H9 (cell line): ENCODE results near the gene GALNT9. TPM values are rescaled to one million over a fixed set of nuclear protein-coding genes. Genes with fewer than 3 reads are reported as not detected.

Source experiments
- DNase-seq: peaks from one replicate; pipeline ENCODE4 v3.0.0-alpha.2; 2017
- H2AFZ ChIP-seq: one replicate; pipeline ENCODE4 v1.6.1; 2013; ENCODE audit warnings: mild to moderate bottlenecking, low read length, control low read depth, moderate library complexity
- H2AK5ac ChIP-seq: 2 replicates; pipeline ENCODE4 v1.6.1; 2013; ENCODE audit warnings: low read length, control low read depth, mixed read lengths; ENCODE audit not compliant: insufficient read length
- H2BK120ac ChIP-seq: one replicate; pipeline ENCODE4 v1.6.1; 2013; ENCODE audit warnings: low read depth, mild to moderate bottlenecking, low read length, control low read depth, inconsistent platforms; ENCODE audit not compliant: poor library complexity, severe bottlenecking
- H2BK12ac ChIP-seq: 2 replicates; pipeline ENCODE4 v1.6.1; 2013; ENCODE audit warnings: low read length, control low read depth, mixed read lengths, low read depth; ENCODE audit not compliant: insufficient read length
- H2BK15ac ChIP-seq: 2 replicates; pipeline ENCODE4 v1.6.1; 2013; ENCODE audit warnings: low read depth, low read length, control low read depth
- H2BK20ac ChIP-seq: one replicate; pipeline ENCODE4 v1.6.1; 2013; ENCODE audit warnings: low read depth, mild to moderate bottlenecking, low read length, control low read depth, inconsistent platforms; ENCODE audit not compliant: poor library complexity, severe bottlenecking
- H2BK5ac ChIP-seq: 2 replicates; pipeline ENCODE4 v1.6.1; 2013; ENCODE audit warnings: low read length, control low read depth, mixed read lengths; ENCODE audit not compliant: insufficient read length
- H3K14ac ChIP-seq: 2 replicates; pipeline ENCODE4 v1.6.1; 2013; ENCODE audit warnings: low read length, control low read depth; ENCODE audit not compliant: insufficient read depth
- H3K18ac ChIP-seq: 2 replicates; pipeline ENCODE4 v1.6.1; 2013; ENCODE audit warnings: low read depth, mild to moderate bottlenecking, mixed read lengths, low read length, control low read depth; ENCODE audit not compliant: insufficient read length
- H3K23ac ChIP-seq: 2 replicates; pipeline ENCODE4 v1.6.1; 2013; ENCODE audit warnings: low read length, control low read depth, mixed read lengths, low read depth; ENCODE audit not compliant: insufficient read length
- H3K23me2 ChIP-seq: 2 replicates; pipeline ENCODE4 v1.6.1; 2013; ENCODE audit warnings: low read depth, mild to moderate bottlenecking, mixed read lengths, low read length, control low read depth; ENCODE audit not compliant: insufficient read length, poor library complexity, severe bottlenecking
- H3K27ac ChIP-seq: 2 replicates; pipeline ENCODE4 v1.5.1; 2013; ENCODE audit warnings: low read length, control low read depth, mixed read lengths, low read depth; ENCODE audit not compliant: insufficient read length
- H3K27me3 ChIP-seq: 2 replicates; pipeline ENCODE4 v1.6.1; 2013; ENCODE audit warnings: low read length, control low read depth, inconsistent platforms; ENCODE audit not compliant: insufficient read depth
- H3K4ac ChIP-seq: 2 replicates; pipeline ENCODE4 v1.6.1; 2013; ENCODE audit warnings: low read depth, mild to moderate bottlenecking, control low read depth, inconsistent platforms, low read length, moderate library complexity
- H3K4me1 ChIP-seq: 2 replicates; pipeline ENCODE4 v1.6.1; 2013; ENCODE audit warnings: low read length, control low read depth, inconsistent platforms; ENCODE audit not compliant: insufficient read depth
- H3K4me2 ChIP-seq: 2 replicates; pipeline ENCODE4 v1.6.1; 2013; ENCODE audit warnings: low read length, control low read depth, mixed read lengths; ENCODE audit not compliant: insufficient read length, insufficient read depth
- H3K56ac ChIP-seq: 2 replicates; pipeline ENCODE4 v1.6.1; 2013; ENCODE audit warnings: low read depth, mild to moderate bottlenecking, mixed read lengths, low read length, control low read depth; ENCODE audit not compliant: insufficient read length
- H3K79me1 ChIP-seq: 2 replicates; pipeline ENCODE4 v1.6.1; 2013; ENCODE audit warnings: low read depth, mild to moderate bottlenecking, moderate library complexity, low read length, control low read depth, inconsistent platforms; ENCODE audit not compliant: insufficient read depth, poor library complexity, severe bottlenecking
- H3K79me2 ChIP-seq: 2 replicates; pipeline ENCODE4 v1.6.1; 2013; ENCODE audit warnings: low read length, control low read depth, inconsistent platforms; ENCODE audit not compliant: insufficient read depth
- H3K9ac ChIP-seq: 2 replicates; pipeline ENCODE4 v1.6.1; 2013; ENCODE audit warnings: low read length, control low read depth, mixed read lengths; ENCODE audit not compliant: insufficient read length; ENCODE audit errors: extremely low read depth
- H3K9me3 ChIP-seq: one replicate; pipeline ENCODE4 v1.6.1; 2013; ENCODE audit warnings: low read depth, low read length, inconsistent platforms; ENCODE audit not compliant: control insufficient read depth
- H3T11ph ChIP-seq: one replicate; pipeline ENCODE4 v1.6.1; 2013; ENCODE audit warnings: mild to moderate bottlenecking, low read length, control low read depth, inconsistent platforms
- H4K20me1 ChIP-seq: one replicate; pipeline ENCODE4 v1.6.1; 2013; ENCODE audit not compliant: control insufficient read depth, insufficient read length, insufficient read depth
- H4K5ac ChIP-seq: 2 replicates; pipeline ENCODE4 v1.6.1; 2013; ENCODE audit warnings: low read depth, mild to moderate bottlenecking, mixed read lengths, low read length, control low read depth; ENCODE audit not compliant: insufficient read length
- H4K8ac ChIP-seq: replicated peaks from 2 replicates; pipeline ENCODE4 v1.6.1; 2013; ENCODE audit warnings: low read length, control low read depth, mixed read lengths, low read depth; ENCODE audit not compliant: insufficient read length
- H4K91ac ChIP-seq: 2 replicates; pipeline ENCODE4 v1.6.1; 2013; ENCODE audit warnings: low read depth, mild to moderate bottlenecking, moderate library complexity, mixed read lengths, low read length, control low read depth; ENCODE audit not compliant: insufficient read length
- H3K27ac Mint-ChIP-seq, 3 experiments: 2 replicates in 2 of 3; 3 replicates in 1 of 3; pipeline ENCODE4 v1.8.0; 2020 to 2021; ENCODE audit warnings: mixed read lengths in 3 of 3, mild to moderate bottlenecking in 1 of 3, moderate library complexity in 1 of 3
- H3K27me3 Mint-ChIP-seq: 2 replicates; pipeline ENCODE4 v1.8.0; 2021; ENCODE audit warnings: low read depth, mild to moderate bottlenecking, moderate library complexity, mixed read lengths
- H3K36me3 Mint-ChIP-seq, 3 experiments: 2 replicates in 2 of 3; 3 replicates in 1 of 3; pipeline ENCODE4 v1.8.0; 2020 to 2021; ENCODE audit warnings: low read depth in 3 of 3, mixed read lengths in 3 of 3; ENCODE audit not compliant: insufficient read depth in 1 of 3
- H3K4me1 Mint-ChIP-seq, 2 experiments: 2 replicates each; pipeline ENCODE4 v1.8.0; 2020; ENCODE audit warnings: mixed read lengths in 2 of 2
- H3K4me3 Mint-ChIP-seq, 2 experiments: 2 replicates in 1 of 2; 3 replicates in 1 of 2; pipeline ENCODE4 v1.8.0; 2020 to 2021; ENCODE audit warnings: mild to moderate bottlenecking in 2 of 2, mixed read lengths in 2 of 2, moderate library complexity in 1 of 2
- H3K9me3 Mint-ChIP-seq, 2 experiments: 2 replicates in 1 of 2; 3 replicates in 1 of 2; pipeline ENCODE4 v1.8.0; 2020; ENCODE audit warnings: mild to moderate bottlenecking in 2 of 2, mixed read lengths in 2 of 2, moderate library complexity in 1 of 2
- CTCF ChIP-seq: fragments of 200-600 bp; sonication (generic); conservative IDR thresholded peaks from 3 replicates; pipeline ENCODE4 v1.8.0; 2021; ENCODE audit warnings: antibody characterized with exemption, mild to moderate bottlenecking
- WGBS: extraction: QIAGEN DNeasy Blood & Tissue Kit; methylation state at CpG from one replicate; pipeline ENCODE4 v1.1.7; 2013; ENCODE audit warnings: missing lambda C conversion rate, low lambda C conversion rate, mixed read lengths; ENCODE audit not compliant: insufficient read length; ENCODE audit errors: extremely low coverage; 5-methylcytosine and 5-hydroxymethylcytosine counted together
- total RNA-seq: library from RNA; stranded (reverse); gene quantifications from 2 replicates; pipeline ENCODE4 v1.2.1, GENCODE V29; 2021

GALNT9 gene
- total RNA-seq, 1 experiment from 2014 or later: 0.35 TPM

- Histone ChIP-seq H4K20me1 (no peaks in the 10 kb centered on the region), H3K27me3 (no peaks in the 10 kb centered on the region; the same call in 1 of the 2 replicates), H2AK5ac (no peak overlapping the region), H2BK12ac (no peak overlapping the region), H3K79me1 (no peaks in the 10 kb centered on the region), H4K8ac (no peak overlapping the region), H3K23me2 (no peaks in the 10 kb centered on the region), H2BK20ac (no peak overlapping the region), H2AFZ (no peak overlapping the region), H3K79me2 (no peaks in the 10 kb centered on the region), H3K23ac (no peak overlapping the region), H4K91ac (no peak overlapping the region), H3K4ac (no peak overlapping the region), H3K56ac (no peak overlapping the region), H3K18ac (no peak overlapping the region), H3K27ac (no peak overlapping the region), H3K4me2 (no peak overlapping the region), H2BK15ac (no peak overlapping the region), H3T11ph (no peak overlapping the region), H2BK5ac (no peak overlapping the region), H3K4me1 (no peaks in the 10 kb centered on the region), H3K14ac (no peak overlapping the region), H4K5ac (no peak overlapping the region), H3K9ac (no peak overlapping the region), H2BK120ac (no peak overlapping the region), H3K9me3 (peaks cover 18% of the 10 kb centered on the region)
- Mint-ChIP-seq H3K9me3 (no peaks in the 10 kb centered on the region; a peak in 1 of 5 replicates), H3K4me3 (no peak overlapping the region), H3K36me3 (no peaks in the 10 kb centered on the region), H3K27me3 (peaks cover 32% of the 10 kb centered on the region), H3K4me1 (0 out of 4 replicates have a peak, but pooled peaks cover 0 to 2% of the 10 kb centered on the region in 2 experiments), H3K27ac (no peak overlapping the region)
- DNase-seq: no peak
- TF ChIP-seq CTCF: no peak
- no CpG with 5 or more reads among the region's 15 CpGs for WGBS
Observed at GRCh38 chr12:132160601-132161035, 168.8 kb downstream of the GALNT9 start.
